ENCODE results near the gene GDPD5.

GDPD5 gene

GRCh38 chr11:75434886-75435570, 90.7 kb downstream of the GDPD5 start:
- H3K27me3 ChIP-seq (ENCODE audit: insufficient read depth, low read length), result peaks cover 39% of the 10 kb centered on the region
- H3K27ac ChIP-seq (ENCODE audit: low read depth, low read length), result no peak overlapping the region
- H3K9me3 ChIP-seq (ENCODE audit: insufficient read depth, low read depth, low read length), result no peaks in the 10 kb centered on the region
- no peak overlapping the region for H3K4me3 ChIP-seq (ENCODE audit: low read length)
- H3K4me1 ChIP-seq (ENCODE audit: insufficient read depth, low read length), result peaks cover 15% of the 10 kb centered on the region; the same call in 1 of the 2 replicates
- no peaks in the 10 kb centered on the region for H3K36me3 ChIP-seq (ENCODE audit: insufficient read depth, low read length)
- 93% methylated on average over 12 of the region's 12 CpGs for WGBS
- no peak overlapping the region for H3K9ac ChIP-seq (ENCODE audit: low read depth, low read length)

GRCh38 chr11:75434051-75434450, 91.7 kb downstream of the GDPD5 start:
- WGBS, result 90% methylated on average over 4 of the region's 4 CpGs
- no peak overlapping the region for H3K27ac ChIP-seq (ENCODE audit: low read depth, low read length)
- H3K9me3 ChIP-seq (ENCODE audit: insufficient read depth, low read depth, low read length), result peaks cover 6% of the 10 kb centered on the region; the same call in 1 of the 2 replicates
- H3K36me3 ChIP-seq (ENCODE audit: insufficient read depth, low read length), result no peaks in the 10 kb centered on the region
- peaks cover 49% of the 10 kb centered on the region for H3K27me3 ChIP-seq (ENCODE audit: insufficient read depth, low read length)
- H3K4me1 ChIP-seq (ENCODE audit: insufficient read depth, low read length), result peaks cover 12% of the 10 kb centered on the region; the same call in 1 of the 2 replicates
- no peak overlapping the region for H3K4me3 ChIP-seq (ENCODE audit: low read length)
- no peak overlapping the region for H3K9ac ChIP-seq (ENCODE audit: low read depth, low read length)

- 84% methylated on average over 6 of the region's 6 CpGs for WGBS
- peaks cover 55% of the 10 kb centered on the region for H3K27me3 ChIP-seq (ENCODE audit: insufficient read depth, low read length)
- no peak overlapping the region for H3K9ac ChIP-seq (ENCODE audit: low read depth, low read length)
- no peaks in the 10 kb centered on the region for H3K36me3 ChIP-seq (ENCODE audit: insufficient read depth, low read length)
- H3K27ac ChIP-seq (ENCODE audit: low read depth, low read length), result no peak overlapping the region
- 0 out of 2 replicates have a peak, but pooled peaks cover 11% of the 10 kb centered on the region for H3K4me1 ChIP-seq (ENCODE audit: insufficient read depth, low read length)
- H3K4me3 ChIP-seq (ENCODE audit: low read length), result no peak overlapping the region
- H3K9me3 ChIP-seq (ENCODE audit: insufficient read depth, low read depth, low read length), result peaks cover 7% of the 10 kb centered on the region; the same call in 1 of the 2 replicates
Measured at GRCh38 chr11:75433443-75433842, 92.3 kb downstream of the GDPD5 start.

GRCh38 chr11:75432911-75433321, 92.8 kb downstream of the GDPD5 start, which contains the start of gene KLHL35:
Gene KLHL35 (minus strand): TSS chr11:75433203. CDS start chr11:75430629, 2,574 bp downstream.
- H3K9ac ChIP-seq (ENCODE audit: low read depth, low read length), result no peak within 1 kb of the TSS
- WGBS, result 21% methylated on average over 14 of the region's 14 CpGs
- H3K27ac ChIP-seq (ENCODE audit: low read depth, low read length), result no peak within 1 kb of the TSS
- H3K27me3 ChIP-seq (ENCODE audit: insufficient read depth, low read length), result peaks cover 60% of the 10 kb centered on the region
- peak within 1 kb of the TSS; percentile 41 for H3K4me3 ChIP-seq (ENCODE audit: low read length)
- peaks cover 12% of the 10 kb centered on the region; the same call in 1 of the 2 replicates for H3K4me1 ChIP-seq (ENCODE audit: insufficient read depth, low read length)
- peaks cover 7% of the 10 kb centered on the region; the same call in 1 of the 2 replicates for H3K9me3 ChIP-seq (ENCODE audit: insufficient read depth, low read depth, low read length)
- H3K36me3 ChIP-seq (ENCODE audit: insufficient read depth, low read length), result no peaks in the 10 kb centered on the region

GRCh38 chr11:75431533-75432525, 93.9 kb downstream of the GDPD5 start:
- Histone ChIP-seq H3K4me1 (ENCODE audit: insufficient read depth, low read length) (peaks cover 14% of the 10 kb centered on the region; the same call in 1 of the 2 replicates), H3K9me3 (ENCODE audit: insufficient read depth, low read depth, low read length) (peaks cover 7% of the 10 kb centered on the region; the same call in 1 of the 2 replicates), H3K27ac (ENCODE audit: low read depth, low read length) (no peak overlapping the region), H3K36me3 (ENCODE audit: insufficient read depth, low read length) (no peaks in the 10 kb centered on the region), H3K9ac (ENCODE audit: low read depth, low read length) (no peak overlapping the region), H3K4me3 (ENCODE audit: low read length) (peak overlapping the region; percentile 41; the same call in 1 of the 2 replicates), H3K27me3 (ENCODE audit: insufficient read depth, low read length) (peaks cover 70% of the 10 kb centered on the region)
- WGBS, result 59% methylated on average over 16 of the region's 16 CpGs

- WGBS, result 36% methylated on average over 32 of the region's 32 CpGs
- Histone ChIP-seq H3K9ac (ENCODE audit: low read depth, low read length) (no peak overlapping the region), H3K4me3 (ENCODE audit: low read length) (peak overlapping the region; percentile 51), H3K4me1 (ENCODE audit: insufficient read depth, low read length) (peaks cover 14% of the 10 kb centered on the region; the same call in 1 of the 2 replicates), H3K27ac (ENCODE audit: low read depth, low read length) (no peak overlapping the region), H3K27me3 (ENCODE audit: insufficient read depth, low read length) (peaks cover 70% of the 10 kb centered on the region), H3K36me3 (ENCODE audit: insufficient read depth, low read length) (no peaks in the 10 kb centered on the region), H3K9me3 (ENCODE audit: insufficient read depth, low read depth, low read length) (peaks cover 7% of the 10 kb centered on the region; the same call in 1 of the 2 replicates)
Measured at GRCh38 chr11:75430714-75431532, 94.8 kb downstream of the GDPD5 start.

GRCh38 chr11:75429902-75430713, 95.6 kb downstream of the GDPD5 start:
- Histone ChIP-seq H3K27ac (ENCODE audit: low read depth, low read length) (no peak overlapping the region), H3K27me3 (ENCODE audit: insufficient read depth, low read length) (peaks cover 70% of the 10 kb centered on the region)

GRCh38 chr11:75429641-75429901, 96.2 kb downstream of the GDPD5 start:
- Histone ChIP-seq H3K4me1 (ENCODE audit: insufficient read depth, low read length) (peaks cover 14% of the 10 kb centered on the region; the same call in 1 of the 2 replicates), H3K9me3 (ENCODE audit: insufficient read depth, low read depth, low read length) (peaks cover 7% of the 10 kb centered on the region; the same call in 1 of the 2 replicates), H3K27ac (ENCODE audit: low read depth, low read length) (no peak overlapping the region), H3K36me3 (ENCODE audit: insufficient read depth, low read length) (no peaks in the 10 kb centered on the region), H3K9ac (ENCODE audit: low read depth, low read length) (no peak overlapping the region), H3K27me3 (ENCODE audit: insufficient read depth, low read length) (peaks cover 70% of the 10 kb centered on the region), H3K4me3 (ENCODE audit: low read length) (no peak overlapping the region)
- 55% methylated on average over 25 of the region's 25 CpGs for WGBS

More at GRCh38 chr11:75429902-75430713, 95.6 kb downstream of the GDPD5 start:
- Histone ChIP-seq H3K9me3 (ENCODE audit: insufficient read depth, low read depth, low read length) (peaks cover 7% of the 10 kb centered on the region; the same call in 1 of the 2 replicates), H3K4me3 (ENCODE audit: low read length) (peak overlapping the region; percentile 51), H3K4me1 (ENCODE audit: insufficient read depth, low read length) (peaks cover 14% of the 10 kb centered on the region; the same call in 1 of the 2 replicates), H3K9ac (ENCODE audit: low read depth, low read length) (peak overlapping the region; percentile 26; the same call in 1 of the 2 replicates), H3K36me3 (ENCODE audit: insufficient read depth, low read length) (no peaks in the 10 kb centered on the region)
- WGBS, result 2% methylated on average over 134 of the region's 134 CpGs

GRCh38 chr11:75428989-75429640, 96.6 kb downstream of the GDPD5 start:
- Histone ChIP-seq H3K9me3 (ENCODE audit: insufficient read depth, low read depth, low read length) (peaks cover 7% of the 10 kb centered on the region; the same call in 1 of the 2 replicates), H3K36me3 (ENCODE audit: insufficient read depth, low read length) (no peaks in the 10 kb centered on the region), H3K27ac (ENCODE audit: low read depth, low read length) (no peak overlapping the region), H3K27me3 (ENCODE audit: insufficient read depth, low read length) (peaks cover 70% of the 10 kb centered on the region), H3K4me1 (ENCODE audit: insufficient read depth, low read length) (peaks cover 14% of the 10 kb centered on the region), H3K9ac (ENCODE audit: low read depth, low read length) (no peak overlapping the region), H3K4me3 (ENCODE audit: low read length) (no peak overlapping the region)
- 94% methylated on average over 16 of the region's 16 CpGs for WGBS
